ENCODE data around the gene KDM6B.
"Not testable (repeated sequence)": the region's sequence is repeated elsewhere in the genome, so short reads cannot be mapped to it uniquely, and the experiment has no call there.

KDM6B gene

DNA sequence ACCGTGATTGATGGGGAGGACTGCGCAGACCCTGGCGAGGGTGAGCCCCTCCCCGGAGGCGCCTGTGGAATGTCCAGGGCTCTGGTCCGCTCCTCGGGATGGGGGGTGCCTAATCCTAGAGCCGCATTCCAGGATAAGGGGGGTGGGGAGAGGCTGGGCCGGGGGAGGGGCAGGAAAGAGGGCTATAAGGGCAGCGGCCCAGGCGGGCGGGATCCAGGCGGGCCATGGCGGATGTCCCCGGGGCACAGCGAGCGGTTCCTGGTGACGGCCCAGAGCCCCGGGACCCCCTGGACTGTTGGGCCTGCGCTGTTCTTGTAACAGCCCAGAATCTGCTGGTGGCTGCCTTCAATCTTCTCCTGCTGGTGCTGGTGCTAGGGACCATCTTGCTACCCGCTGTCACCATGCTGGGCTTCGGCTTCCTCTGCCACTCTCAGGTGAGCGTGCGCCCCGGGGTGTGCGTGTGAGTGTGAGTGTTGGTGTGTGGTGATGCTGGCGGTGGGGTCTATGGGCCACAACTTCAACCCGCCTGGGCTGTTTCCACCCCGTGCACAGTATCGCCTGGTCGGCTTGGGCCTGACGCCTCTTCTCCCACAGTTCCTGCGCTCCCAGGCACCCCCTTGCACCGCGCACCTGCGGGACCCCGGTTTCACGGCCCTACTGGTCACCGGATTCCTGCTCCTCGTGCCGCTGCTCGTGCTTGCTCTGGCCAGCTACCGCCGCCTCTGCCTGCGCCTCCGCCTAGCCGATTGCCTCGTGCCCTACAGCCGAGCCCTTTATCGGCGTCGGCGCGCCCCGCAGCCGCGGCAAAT, 21.0 kb downstream of the KDM6B start, which contains the start of gene TMEM88:
TMEM88 (plus strand) TSS at position 216 of the 809 bp plus-strand sequence; CDS start at position 225, 9 bp downstream.
- DNase-seq: no peak

DNA sequence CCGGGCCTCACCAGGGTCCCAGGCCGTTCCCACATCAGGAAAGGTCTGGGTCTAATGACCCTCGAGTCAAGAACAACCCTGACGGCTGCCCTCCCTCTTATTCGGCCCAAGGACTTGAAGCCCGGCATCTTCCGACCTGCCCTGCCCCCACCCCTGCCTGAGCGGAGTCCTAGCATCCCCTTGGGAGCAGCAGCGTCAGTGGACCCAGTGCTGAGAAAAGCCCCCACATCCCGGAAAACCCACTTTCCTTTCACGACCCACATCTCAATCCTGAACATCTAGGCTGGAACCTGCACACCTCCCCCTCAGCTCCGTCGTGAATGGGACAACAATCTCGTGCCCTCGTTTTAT, 21.6 kb downstream of the KDM6B start:
- DNase-seq: no peak

DNA sequence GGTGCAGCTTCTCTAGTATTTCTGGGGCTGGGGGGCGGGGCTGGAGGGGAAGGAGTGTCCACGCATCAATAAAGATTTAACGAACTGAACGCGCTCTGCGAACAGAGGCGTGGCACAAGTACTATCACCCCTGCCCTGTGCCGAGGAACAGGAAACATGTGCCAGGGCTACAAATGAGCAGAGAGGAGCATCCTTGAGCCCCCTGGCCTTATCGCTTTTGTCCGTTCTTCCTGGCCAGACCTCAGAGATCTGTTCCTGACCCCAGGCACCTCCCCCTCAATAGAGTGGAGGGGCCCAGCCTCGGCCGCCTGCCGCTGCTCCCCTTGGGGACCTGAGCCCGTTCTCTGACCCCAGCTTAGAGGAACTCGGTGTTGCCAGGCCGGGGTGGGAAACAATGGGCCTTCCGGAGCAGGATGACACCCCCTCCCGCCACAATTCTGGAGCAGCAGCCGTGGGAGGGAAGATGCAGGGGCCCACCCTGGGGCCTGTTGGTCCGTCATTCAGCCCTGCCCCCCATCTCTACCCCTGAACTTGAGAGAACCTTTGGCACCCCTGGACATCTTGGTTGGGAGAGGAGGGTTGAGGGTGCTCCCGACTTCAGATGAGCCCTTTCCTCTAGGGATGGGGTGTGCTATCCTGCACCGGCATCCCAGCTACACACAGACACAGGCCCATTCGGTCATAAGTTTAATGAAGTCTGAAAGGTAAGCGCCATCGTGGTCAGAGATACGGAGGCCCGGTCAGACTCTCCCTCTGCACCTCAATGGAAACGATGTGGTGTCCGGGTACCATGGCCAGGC, 22.2 kb downstream of the KDM6B start:
- peak; percentile 31 for DNase-seq

DNA sequence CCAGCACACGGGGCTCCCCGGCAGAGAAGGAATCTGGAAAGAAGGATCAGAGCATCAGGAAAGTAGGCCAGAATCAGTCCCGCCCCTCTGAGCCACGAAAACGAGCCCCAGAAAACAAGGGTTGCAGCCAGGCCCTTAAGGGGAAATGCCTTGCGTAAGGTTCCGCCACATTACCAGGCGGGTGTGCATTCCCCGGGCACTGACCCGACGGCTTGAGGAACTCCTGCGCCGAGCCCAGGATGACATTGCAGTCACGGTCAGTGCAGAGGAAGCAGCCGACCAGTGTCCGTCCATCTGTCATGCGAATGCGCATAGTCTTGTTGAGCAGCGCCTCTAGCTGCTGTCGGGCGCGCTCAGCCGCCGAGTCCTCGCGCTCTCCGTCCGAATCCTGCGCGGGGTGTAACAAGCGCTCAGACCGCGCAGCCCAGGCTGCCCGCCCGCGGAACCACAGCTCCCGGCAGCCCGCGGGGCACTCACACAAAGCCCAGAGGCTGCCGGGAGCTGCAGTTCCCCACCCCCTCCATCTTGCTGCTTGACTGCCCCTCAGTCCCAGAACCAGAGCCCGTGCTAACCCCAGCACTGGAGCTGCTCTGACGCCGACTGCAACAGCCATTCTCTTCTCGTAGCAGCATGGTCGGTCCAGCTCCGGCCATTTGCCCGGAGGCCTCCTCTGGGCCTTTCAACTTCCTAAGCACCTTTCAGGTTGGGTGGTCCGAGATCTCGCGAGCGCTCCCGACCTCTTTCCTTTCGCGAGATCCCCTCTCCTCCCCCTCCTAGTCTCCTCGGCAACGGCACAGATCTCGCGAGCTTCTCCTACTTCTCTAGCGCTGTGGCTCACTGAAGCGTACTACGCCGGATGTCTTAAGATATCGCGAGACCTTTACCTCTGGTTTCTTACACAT, 23.0 kb downstream of the KDM6B start, which contains the start of gene NAA38:
NAA38 (minus strand) TSS at position 749 of the 902 bp plus-strand sequence; CDS start at position 653, 96 bp downstream.
- DNase-seq: peak; percentile 92

DNA sequence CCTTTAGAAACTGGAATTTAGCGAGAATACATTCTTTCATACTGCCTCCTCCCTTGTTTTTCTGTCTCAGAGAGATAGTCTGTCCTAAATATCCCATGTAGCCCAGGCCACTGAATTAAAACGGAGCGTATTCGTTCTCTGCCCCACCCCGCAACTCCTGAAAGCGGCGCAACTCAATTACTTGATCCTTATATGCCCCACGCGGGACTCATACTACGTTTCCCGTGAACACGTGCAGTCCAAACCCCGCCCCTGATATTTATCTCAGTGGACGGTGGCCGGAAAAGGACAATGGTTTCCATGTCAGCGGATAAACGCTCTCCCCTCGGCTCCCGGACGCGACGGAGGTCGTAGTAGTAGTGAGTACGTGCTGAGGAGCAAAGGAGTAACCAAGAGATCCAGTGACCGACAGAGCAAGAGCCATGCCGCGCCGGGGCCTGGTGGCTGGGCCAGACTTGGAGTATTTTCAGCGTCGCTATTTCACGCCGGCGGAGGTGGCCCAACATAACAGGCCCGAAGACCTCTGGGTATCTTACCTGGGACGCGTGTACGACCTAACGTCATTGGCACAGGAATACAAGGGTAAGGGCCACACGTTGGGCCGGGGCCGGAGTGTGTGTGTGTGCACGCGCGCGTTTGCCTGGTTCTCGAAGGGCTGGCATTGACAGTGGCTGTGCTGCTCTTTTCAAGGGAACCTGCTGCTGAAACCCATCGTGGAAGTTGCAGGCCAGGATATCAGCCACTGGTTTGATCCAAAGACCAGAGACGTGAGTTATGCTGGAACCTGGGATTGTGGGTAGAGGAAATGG, 23.9 kb downstream of the KDM6B start, which contains the start of gene CYB5D1:
CYB5D1 (plus strand) TSS at position 291 of the 809 bp plus-strand sequence; CDS start at position 423, 132 bp downstream.
- DNase-seq: peak; percentile 86

DNA sequence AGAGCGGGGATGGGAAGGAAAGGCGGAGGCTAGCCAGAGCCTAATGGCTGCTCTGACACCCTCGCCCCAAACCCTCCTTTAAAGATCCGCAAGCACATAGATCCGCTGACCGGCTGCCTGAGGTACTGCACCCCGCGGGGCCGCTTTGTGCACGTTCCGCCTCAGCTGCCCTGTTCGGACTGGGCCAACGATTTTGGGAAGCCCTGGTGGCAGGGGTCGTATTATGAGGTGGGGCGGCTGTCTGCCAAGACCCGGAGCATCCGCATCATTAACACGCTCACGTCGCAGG, 24.4 kb downstream of the KDM6B start:
- peak; percentile 56 for DNase-seq

DNA sequence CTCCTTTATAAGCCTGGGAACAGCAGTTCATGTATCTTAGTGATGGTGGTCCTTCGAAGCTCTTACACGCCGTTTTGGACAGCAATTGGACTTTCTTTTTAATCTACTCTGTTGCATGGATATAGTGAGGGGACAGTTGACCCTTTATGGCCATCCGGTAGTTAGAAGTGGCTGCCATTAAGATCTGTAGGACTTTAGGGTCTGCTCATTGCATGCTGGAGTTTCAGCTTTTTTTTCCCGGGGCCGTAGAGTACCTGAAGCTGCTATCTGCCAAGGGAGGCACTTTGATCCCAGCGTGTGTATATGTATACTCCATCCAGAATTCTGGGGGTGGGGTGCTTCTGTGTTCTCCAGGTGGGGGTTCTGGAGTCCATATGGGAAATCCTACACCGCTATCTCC, 25.0 kb downstream of the KDM6B start:
- no peak for DNase-seq

DNA sequence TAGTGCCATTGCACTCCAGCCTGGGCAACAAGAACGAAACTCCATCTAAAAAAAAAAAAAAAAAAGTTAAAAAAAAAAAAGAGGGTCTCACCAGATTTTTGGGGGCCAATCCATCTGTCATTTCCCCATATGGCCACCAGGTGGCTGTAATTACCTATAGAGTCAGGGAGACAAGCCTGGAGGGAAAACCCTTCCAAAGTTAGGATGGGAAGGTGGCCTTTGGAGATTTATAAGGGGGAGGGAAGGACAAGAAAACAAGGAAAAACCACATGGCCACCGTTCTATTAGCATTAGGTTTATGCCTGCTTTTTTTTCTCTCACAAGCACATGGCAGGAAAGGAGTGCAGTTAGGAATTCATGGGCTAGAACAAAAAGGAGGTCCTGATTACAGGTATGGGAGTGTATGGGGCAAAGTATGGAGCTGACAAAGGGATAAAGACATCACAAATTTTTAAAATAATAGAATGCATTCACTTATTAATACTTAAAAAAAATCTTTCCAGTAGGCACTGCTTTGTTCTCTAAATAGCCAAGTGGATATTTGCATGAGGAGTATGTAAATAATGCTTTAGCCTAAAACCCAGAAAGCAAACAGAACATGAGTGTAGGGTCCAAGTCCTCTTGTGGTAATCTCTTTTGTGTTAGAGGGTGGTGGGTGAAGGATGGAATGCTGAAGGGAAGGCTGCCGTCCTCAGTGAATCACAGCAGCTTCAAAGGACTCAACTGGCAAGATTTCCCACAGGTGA, 28.8 kb downstream of the KDM6B start:
- DNase-seq: peak; percentile 35

DNA sequence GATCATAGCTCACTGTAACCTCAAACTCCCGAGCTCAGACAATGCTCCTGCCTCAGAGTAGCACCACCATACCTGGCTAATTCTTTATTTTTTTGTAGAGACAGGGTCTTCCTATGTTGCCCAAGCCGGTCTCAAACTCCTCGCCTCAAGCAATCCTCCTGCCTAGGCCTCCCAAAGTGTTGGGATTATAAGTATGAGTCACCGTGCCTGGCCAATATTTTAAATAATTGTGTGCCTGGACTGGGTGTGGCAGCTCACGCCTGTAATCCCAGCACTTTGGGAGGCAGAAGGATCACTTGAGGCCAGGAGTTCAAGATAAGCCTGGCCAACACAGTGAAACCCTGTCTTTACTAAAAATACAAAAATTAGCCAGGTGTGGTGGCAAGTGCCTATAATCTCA, 30.4 kb downstream of the KDM6B start:
- not testable (repeated sequence) for DNase-seq

DNA sequence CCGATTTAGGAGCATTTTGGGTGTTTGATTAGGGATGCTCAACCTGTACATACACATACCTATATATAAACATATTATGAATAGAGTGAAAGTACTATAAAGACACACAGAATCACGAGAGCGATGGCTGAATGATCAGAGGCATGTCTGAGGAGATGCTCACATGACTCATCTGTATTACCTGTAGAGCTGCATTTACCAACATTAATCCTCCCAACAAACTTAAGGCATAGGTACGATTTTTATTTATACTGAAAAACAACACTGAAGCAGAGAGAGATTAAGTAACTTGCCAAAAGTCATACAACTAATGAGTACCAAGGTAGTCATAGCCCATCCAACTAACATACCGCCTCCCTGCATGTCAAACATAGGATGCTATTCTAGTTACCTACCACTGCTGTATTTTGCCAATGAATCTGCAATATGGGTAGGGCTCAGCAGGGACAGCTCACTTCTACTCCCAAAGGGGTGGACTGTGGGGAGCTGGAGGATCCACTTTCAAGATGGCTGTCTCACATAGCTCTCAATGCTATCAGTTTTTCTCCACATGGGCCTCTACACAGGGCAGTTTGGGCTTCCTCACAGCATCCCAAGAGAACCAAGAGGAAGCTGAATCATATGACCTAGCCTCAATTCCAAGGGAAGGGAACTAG, 31.1 kb downstream of the KDM6B start:
- no peak for DNase-seq

DNA sequence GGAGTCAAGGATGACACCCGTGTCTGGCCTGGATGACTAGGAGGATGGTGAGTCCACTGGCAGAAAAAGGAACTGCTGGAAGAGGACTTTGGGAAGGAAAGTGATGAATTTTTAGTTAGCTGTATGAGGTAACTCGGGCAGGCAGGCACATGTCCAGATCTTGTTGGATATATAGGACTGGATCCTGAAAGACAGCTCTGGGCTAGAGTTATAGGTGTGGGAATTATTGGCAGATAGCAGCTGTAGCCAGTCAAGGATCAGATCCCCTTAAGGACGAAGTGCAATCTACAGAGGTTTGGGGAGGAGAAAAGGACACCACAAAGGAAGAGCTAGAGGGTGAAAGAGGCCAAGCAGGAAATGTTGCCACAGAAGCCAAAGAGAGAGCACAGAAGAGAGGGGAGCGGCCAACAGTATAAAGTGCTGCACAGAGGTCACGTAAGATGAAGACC, 33.9 kb downstream of the KDM6B start:
- DNase-seq: no peak

DNA sequence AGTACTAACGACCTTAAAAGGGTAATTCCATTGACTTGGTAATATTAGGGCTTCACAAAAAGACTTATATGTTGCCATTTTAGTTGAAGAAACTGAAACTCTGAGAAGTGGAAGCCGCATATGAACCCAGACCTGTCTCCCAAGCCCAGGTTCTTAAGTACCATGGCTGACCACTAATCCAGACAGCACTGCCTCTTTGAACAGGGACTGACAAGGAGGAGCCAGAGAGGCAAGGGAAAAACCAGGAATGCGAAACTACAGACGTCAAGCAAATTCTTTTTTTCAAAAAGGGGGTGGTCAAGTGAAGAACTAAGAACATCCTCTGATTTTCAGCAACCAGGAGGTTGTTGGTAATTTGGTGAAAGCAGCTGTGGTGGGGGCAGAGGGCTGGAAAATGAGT, 39.0 kb downstream of the KDM6B start:
- no peak for DNase-seq

DNA sequence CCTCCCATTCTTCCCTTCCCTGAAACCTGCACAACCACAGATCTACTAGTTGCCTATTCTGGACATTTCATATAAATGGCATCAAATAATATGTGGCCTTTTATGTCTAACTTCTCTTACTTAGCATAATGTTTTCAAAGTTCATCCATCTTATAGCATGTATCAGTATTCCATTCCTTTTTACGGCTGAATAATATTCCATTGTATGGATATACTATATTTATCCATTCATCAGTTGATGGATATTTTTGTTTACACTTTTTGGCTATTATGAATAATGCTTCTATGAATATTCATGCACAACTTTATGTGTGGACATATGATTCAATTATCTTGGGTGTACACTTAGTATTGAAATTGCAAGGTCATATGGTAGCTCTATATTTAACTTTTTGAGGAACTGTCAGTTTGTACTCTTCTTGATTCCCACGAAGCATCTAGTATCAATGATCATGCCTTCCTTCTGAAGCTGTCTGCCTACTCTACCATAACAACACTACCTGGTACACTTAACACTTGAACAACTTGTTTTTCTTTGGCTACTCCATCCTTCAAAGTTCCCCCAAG, 41.9 kb downstream of the KDM6B start:
- DNase-seq: no peak

DNA sequence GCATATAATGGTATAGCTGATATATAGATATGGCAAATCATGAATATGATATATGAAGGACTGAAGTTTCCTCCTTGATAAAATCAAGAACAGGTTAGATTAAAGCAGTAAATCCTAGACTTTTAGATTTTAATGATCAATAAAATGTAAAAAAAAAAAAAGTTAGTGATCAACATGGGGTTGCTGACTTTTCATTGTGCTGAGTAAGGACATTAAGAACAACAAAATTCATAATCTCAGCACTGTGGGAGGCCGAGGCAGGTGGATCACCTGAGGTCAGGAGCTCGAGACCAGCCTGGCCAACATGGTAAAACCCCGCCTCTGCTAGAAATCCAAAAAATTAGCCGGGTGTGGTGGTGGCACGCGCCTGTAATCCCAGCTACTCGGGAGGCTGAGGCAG, 44.2 kb downstream of the KDM6B start:
- no peak for DNase-seq

DNA sequence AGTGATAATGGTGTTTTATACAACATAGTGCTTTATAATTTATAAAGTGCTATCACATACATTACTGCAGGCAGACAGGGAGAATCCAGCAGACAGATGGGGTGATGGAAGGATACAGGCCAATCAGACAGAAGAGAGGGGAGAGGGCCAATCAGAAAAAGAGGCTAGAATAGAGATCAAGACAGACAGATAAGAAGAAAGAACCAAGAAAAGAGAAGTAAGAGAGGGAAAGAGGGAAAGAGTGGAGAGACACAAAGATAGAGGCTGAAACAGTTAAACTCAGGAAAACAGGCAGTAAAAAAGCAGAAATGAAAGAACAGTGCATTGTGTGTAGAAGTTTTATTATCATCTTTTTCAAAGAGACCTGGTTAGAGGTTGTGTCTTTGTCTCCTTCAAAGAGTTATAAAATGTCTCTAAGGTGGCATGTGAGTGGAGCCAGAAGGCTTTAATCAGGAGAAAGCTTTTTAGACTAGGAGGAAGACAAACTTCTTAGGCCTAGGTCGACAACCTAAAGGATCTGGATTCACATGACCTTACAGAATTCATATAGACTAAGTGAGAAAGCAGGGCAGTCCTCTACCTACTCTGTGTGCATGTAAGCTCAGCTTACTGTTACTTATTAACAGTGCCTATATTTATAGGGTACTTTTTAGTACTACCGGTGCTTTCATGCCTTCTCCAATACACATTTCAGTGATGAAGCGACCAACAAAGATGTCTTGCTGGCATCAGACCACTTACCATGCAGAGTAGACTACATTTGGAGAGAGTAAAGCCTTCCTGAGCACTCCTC, 46.3 kb downstream of the KDM6B start:
- no peak for DNase-seq

DNA sequence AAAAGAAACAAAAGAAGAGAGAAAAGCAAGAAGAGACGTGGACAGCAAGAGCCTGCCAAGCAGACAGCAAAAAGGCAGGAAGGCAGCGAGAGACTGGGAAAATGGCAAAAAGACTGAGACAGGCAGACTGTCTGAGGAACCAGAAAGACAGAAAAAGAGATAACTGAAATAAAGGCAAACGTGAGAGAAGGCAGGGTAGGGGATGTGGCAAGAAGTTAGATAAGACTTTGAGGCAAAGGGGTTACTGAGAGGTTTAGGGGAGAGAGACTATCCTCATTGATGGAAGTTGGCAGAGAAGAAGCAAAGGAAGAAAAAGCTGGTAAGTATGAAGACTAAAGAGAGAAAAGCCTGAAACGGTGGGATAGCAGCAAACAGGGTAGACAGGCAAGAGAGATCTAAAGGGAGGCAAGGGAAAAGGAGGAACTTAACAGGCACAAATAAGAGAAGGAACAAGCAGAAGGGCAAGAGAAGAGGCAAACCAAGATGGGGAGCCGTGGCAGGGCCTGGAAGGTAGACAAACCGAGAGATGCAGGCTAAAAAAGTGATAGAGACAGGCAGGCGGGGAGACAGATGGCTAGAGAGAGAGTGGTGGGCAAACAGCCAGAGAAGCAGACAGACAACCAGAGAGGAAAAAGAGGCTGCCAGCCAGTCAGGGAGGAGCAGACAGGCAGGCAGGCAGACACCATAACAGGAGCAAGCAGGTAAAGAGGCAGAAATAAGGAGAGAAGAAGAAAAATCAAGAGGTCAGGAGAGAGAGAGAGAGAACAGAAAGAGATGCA, 47.4 kb downstream of the KDM6B start:
- DNase-seq: no peak

DNA sequence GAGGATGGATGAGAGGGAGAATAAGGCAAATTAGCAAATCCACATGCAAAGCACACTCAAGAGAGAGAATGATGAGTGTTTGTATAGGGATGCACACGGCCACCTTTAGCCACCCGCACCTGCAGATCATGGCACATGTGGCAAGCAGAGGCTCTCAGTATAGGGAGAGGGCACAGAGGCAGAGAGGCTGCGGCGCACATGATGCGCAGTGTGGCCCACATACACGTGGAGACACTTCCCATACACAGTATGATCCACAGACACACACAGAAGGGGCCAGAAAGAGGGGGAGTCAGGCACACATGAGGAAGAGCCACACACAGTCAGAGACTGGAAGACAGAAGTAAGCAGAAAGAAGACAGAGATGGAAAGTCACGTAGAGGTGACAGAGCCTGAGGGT, 48.1 kb downstream of the KDM6B start:
- DNase-seq: no peak

DNA sequence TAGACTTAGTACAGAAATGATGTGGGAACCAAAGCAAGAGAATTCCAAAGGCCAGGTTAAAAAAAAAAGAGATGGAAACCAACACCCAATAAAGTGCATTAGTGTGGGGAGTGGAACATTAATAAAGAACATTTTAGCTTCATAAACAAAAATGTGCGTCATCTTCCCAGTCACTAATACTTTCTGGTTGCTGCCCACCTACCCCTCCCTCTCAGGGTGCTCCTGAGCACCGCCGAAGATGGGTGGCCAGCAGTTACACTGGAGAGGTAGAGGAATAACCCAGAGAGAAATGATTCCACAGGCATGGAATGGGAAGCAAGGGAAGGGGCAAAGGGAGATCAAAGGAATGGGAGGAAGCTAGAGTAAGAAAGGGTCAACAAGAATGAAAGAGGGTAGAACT, 48.6 kb downstream of the KDM6B start:
- no peak for DNase-seq

Data from stimulated activated naive CD4-positive, alpha-beta T cell treated with Interleukin-2 at 50 U/mL for 16 hours (primary cell).